Tongue (tissue), 2 donors: ENCODE measurements around the gene GPC6. TPM values are rescaled to one million over a fixed set of nuclear protein-coding genes. Genes with fewer than 3 reads are reported as not detected.

ENCODE experiments used
- DNase-seq: peaks from one replicate; pipeline ENCODE4 v3.0.0-alpha.2; 2015
- total RNA-seq: library from RNA; depleted of rRNA; stranded (reverse); fragments of >200 nt; gene quantifications from one replicate; pipeline ENCODE4 v1.2.3, GENCODE V29; 2014

The GPC6 gene
- total RNA-seq, 1 donor from 2014 or later, result 27.0 TPM

GRCh38 chr13:94122300-94122915 is 895.8 kb downstream of the GPC6 start:
- DNase-seq, result no peak

GRCh38 chr13:94123557-94123956 is 897.0 kb downstream of the GPC6 start:
- DNase-seq, result no peak

- no peak for DNase-seq
Observed at GRCh38 chr13:94128430-94128829, 901.8 kb downstream of the GPC6 start.

- no peak for DNase-seq
Observed at GRCh38 chr13:94129490-94129894, 902.9 kb downstream of the GPC6 start.

GRCh38 chr13:94138831-94139230 is 912.2 kb downstream of the GPC6 start:
- DNase-seq, result no peak

- DNase-seq, result no peak
Observed at GRCh38 chr13:94139393-94139995, 912.9 kb downstream of the GPC6 start.

GRCh38 chr13:94140027-94140426 is 913.4 kb downstream of the GPC6 start:
- DNase-seq, result no peak

GRCh38 chr13:94140511-94140910 is 913.9 kb downstream of the GPC6 start:
- DNase-seq, result no peak

GRCh38 chr13:94143624-94144350 is 917.2 kb downstream of the GPC6 start:
- DNase-seq, result no peak

GRCh38 chr13:94145966-94146365 is 919.4 kb downstream of the GPC6 start:
- DNase-seq, result no peak

GRCh38 chr13:94153586-94153985 is 927.0 kb downstream of the GPC6 start:
- no peak for DNase-seq

- peak; percentile 80 for DNase-seq
Observed at GRCh38 chr13:94154367-94154766, 927.8 kb downstream of the GPC6 start.

GRCh38 chr13:94157705-94158218 is 931.2 kb downstream of the GPC6 start:
- DNase-seq, result no peak

GRCh38 chr13:94160875-94161274 is 934.3 kb downstream of the GPC6 start:
- no peak for DNase-seq

- DNase-seq, result no peak
Observed at GRCh38 chr13:94162289-94162688, 935.7 kb downstream of the GPC6 start.

GRCh38 chr13:94163535-94163934 is 936.9 kb downstream of the GPC6 start:
- DNase-seq, result no peak

GRCh38 chr13:94168783-94169453 is 942.3 kb downstream of the GPC6 start:
- peak; percentile 16 for DNase-seq

- DNase-seq, result no peak
Observed at GRCh38 chr13:94169454-94170144, 943.0 kb downstream of the GPC6 start.

GRCh38 chr13:94170145-94170571 is 943.6 kb downstream of the GPC6 start:
- peak; percentile 22 for DNase-seq

- DNase-seq, result no peak
Observed at GRCh38 chr13:94172416-94172815, 945.8 kb downstream of the GPC6 start.

GRCh38 chr13:94173312-94173854 is 946.8 kb downstream of the GPC6 start:
- DNase-seq, result no peak

GRCh38 chr13:94174009-94174408 is 947.4 kb downstream of the GPC6 start:
- no peak for DNase-seq
